IMR-90 (cell line): ENCODE data around the gene DAAM1. TPM values are rescaled to one million over a fixed set of nuclear protein-coding genes. Genes with fewer than 3 reads are reported as not detected.

ENCODE experiments used
- ATAC-seq: fragments of 200-7000 bp; cut with Tn5 transposase; 2 replicates; pipeline ENCODE4 v1.9.1; 2020; ENCODE audit warnings: low read depth, mild to moderate bottlenecking, moderate library complexity
- BruUV-seq: library from RNA; stranded (reverse); fragments of 400-500 nt; replicated peaks from 2 replicates; lab custom pipeline; 2021; lab: Mats Ljungman, UMichigan
- CTCF ChIA-PET: fragments of 300-600 bp; formaldehyde crosslinking; extraction: SDS; loops from one replicate; lab custom pipeline; 2021; ENCODE audit warnings: antibody characterized with exemption; lab: Yijun Ruan, JAX
- POLR2A ChIA-PET: fragments of 300-600 bp; sonication (Branson Sonifier 250); formaldehyde crosslinking; loops from one replicate; lab custom pipeline; 2022; ENCODE audit warnings: antibody characterized with exemption; ENCODE audit not compliant: unreplicated experiment; lab: Charles Lee
- DNase-seq: peaks from one replicate; pipeline ENCODE4 v3.0.0; 2013
- H2AFZ ChIP-seq: replicated peaks from 2 replicates; pipeline ENCODE3; 2013; ENCODE audit warnings: low read length, mild to moderate bottlenecking; ENCODE audit not compliant: poor library complexity
- H2AK5ac ChIP-seq: 2 replicates; pipeline ENCODE4 v1.6.1; 2013; ENCODE audit warnings: low read depth, low read length, inconsistent platforms
- H2AK9ac ChIP-seq: replicated peaks from 2 replicates; pipeline ENCODE3; 2013; ENCODE audit warnings: mild to moderate bottlenecking, low read depth, low read length, moderate library complexity; ENCODE audit not compliant: poor library complexity
- H2BK120ac ChIP-seq: 2 replicates; pipeline ENCODE4 v1.6.1; 2013; ENCODE audit warnings: low read depth, low read length, inconsistent platforms
- H2BK15ac ChIP-seq: 3 replicates; pipeline ENCODE4 v1.6.1; 2013; ENCODE audit warnings: low read depth, low read length, inconsistent platforms
- H2BK20ac ChIP-seq: 2 replicates; pipeline ENCODE4 v1.6.1; 2013; ENCODE audit warnings: low read depth, mild to moderate bottlenecking, inconsistent platforms, low read length, moderate library complexity
- H2BK5ac ChIP-seq: 2 replicates; pipeline ENCODE4 v1.6.1; 2013; ENCODE audit warnings: mild to moderate bottlenecking, low read depth, low read length, inconsistent platforms; ENCODE audit not compliant: poor library complexity, severe bottlenecking
- H3K14ac ChIP-seq: replicated peaks from 2 replicates; pipeline ENCODE4 v1.6.1; 2013; ENCODE audit warnings: low read depth, low read length, inconsistent platforms
- H3K18ac ChIP-seq: 2 replicates; pipeline ENCODE4 v1.6.1; 2013; ENCODE audit warnings: low read depth, low read length, control low read depth
- H3K23ac ChIP-seq: 2 replicates; pipeline ENCODE4 v1.6.1; 2013; ENCODE audit warnings: low read depth, low read length, inconsistent platforms
- H3K27ac ChIP-seq: 2 replicates; pipeline ENCODE4 v1.5.1; 2013; ENCODE audit warnings: mild to moderate bottlenecking, control low read depth, low read length; ENCODE audit not compliant: insufficient read depth
- H3K27me3 ChIP-seq: 2 replicates; pipeline ENCODE4 v1.6.1; 2013; ENCODE audit warnings: low read length; ENCODE audit not compliant: control insufficient read depth, insufficient read depth
- H3K36me3 ChIP-seq: 2 replicates; pipeline ENCODE4 v1.6.1; 2013; ENCODE audit warnings: low read length, mixed read lengths; ENCODE audit not compliant: control insufficient read depth, insufficient read depth
- H3K4ac ChIP-seq: 2 replicates; pipeline ENCODE4 v1.6.1; 2013; ENCODE audit warnings: low read depth, low read length, inconsistent platforms
- H3K4me1 ChIP-seq: 2 replicates; pipeline ENCODE4 v1.6.1; 2013; ENCODE audit warnings: low read length, mixed read lengths; ENCODE audit not compliant: control insufficient read depth, insufficient read depth
- H3K4me2 ChIP-seq: 2 replicates; pipeline ENCODE4 v1.6.1; 2013; ENCODE audit warnings: low read depth, mild to moderate bottlenecking, control low read depth, low read length, moderate library complexity
- H3K4me3 ChIP-seq: 2 replicates; pipeline ENCODE4 v1.5.1; 2013; ENCODE audit warnings: low read depth, mild to moderate bottlenecking, control low read depth, low read length, moderate library complexity; ENCODE audit not compliant: insufficient read depth
- H3K56ac ChIP-seq: 2 replicates; pipeline ENCODE4 v1.6.1; 2013; ENCODE audit warnings: low read length, inconsistent platforms; ENCODE audit not compliant: insufficient read depth; ENCODE audit errors: extremely low read depth
- H3K79me1 ChIP-seq, 2 experiments: 2 replicates each; pipeline ENCODE4 v1.6.1; 2013; ENCODE audit warnings: low read length in 2 of 2, inconsistent platforms in 1 of 2, low read depth in 1 of 2
- H3K9ac ChIP-seq: 2 replicates; pipeline ENCODE4 v1.6.1; 2013; ENCODE audit warnings: low read depth, low read length, control low read depth
- H3K9me1 ChIP-seq: 2 replicates; pipeline ENCODE4 v1.6.1; 2013; ENCODE audit warnings: low read length, inconsistent platforms; ENCODE audit not compliant: insufficient read depth
- H3K9me3 ChIP-seq: 2 replicates; pipeline ENCODE4 v1.6.1; 2013; ENCODE audit warnings: low read length; ENCODE audit not compliant: control insufficient read depth, insufficient read depth
- H4K20me1 ChIP-seq: 2 replicates; pipeline ENCODE4 v1.6.1; 2013; ENCODE audit warnings: low read length, inconsistent platforms; ENCODE audit not compliant: insufficient read depth
- H4K5ac ChIP-seq: 2 replicates; pipeline ENCODE4 v1.6.1; 2013; ENCODE audit warnings: mild to moderate bottlenecking, low read depth, low read length, control low read depth
- H4K8ac ChIP-seq, 2 experiments: 2 replicates each; pipeline ENCODE4 v1.6.1; 2013; ENCODE audit warnings: low read depth in 2 of 2, low read length in 2 of 2, control low read depth in 1 of 2, inconsistent platforms in 1 of 2
- H4K91ac ChIP-seq: 2 replicates; pipeline ENCODE4 v1.6.1; 2013; ENCODE audit warnings: low read depth, low read length, inconsistent platforms; ENCODE audit not compliant: insufficient read depth
- CEBPB ChIP-seq: IDR thresholded peaks from 2 replicates; pipeline ENCODE4 v1.6.1; 2012; ENCODE audit warnings: low read depth, low read length, improper control_type of control experiment
- CHD1 ChIP-seq: IDR thresholded peaks from 2 replicates; pipeline ENCODE4 v1.6.1; 2012; ENCODE audit warnings: low read depth, low read length, improper control_type of control experiment
- CTCF ChIP-seq: conservative IDR thresholded peaks from 2 replicates; pipeline ENCODE4 v1.5.1; 2012; ENCODE audit warnings: mild to moderate bottlenecking, low read depth, low read length, improper control_type of control experiment
- ELK1 ChIP-seq: fragments of 150-350 bp; IDR thresholded peaks from 2 replicates; pipeline ENCODE4 v1.6.1; 2016; ENCODE audit warnings: low read depth, mild to moderate bottlenecking, low read length, moderate library complexity, borderline replicate concordance
- FOS ChIP-seq: fragments of 150-350 bp; IDR thresholded peaks from 2 replicates; pipeline ENCODE4 v1.6.1; 2016; ENCODE audit warnings: low read depth, low read length
- MAFK ChIP-seq: IDR thresholded peaks from 2 replicates; pipeline ENCODE4 v1.6.1; 2012; ENCODE audit warnings: low read depth, low read length, improper control_type of control experiment
- MAZ ChIP-seq: IDR thresholded peaks from 2 replicates; pipeline ENCODE4 v1.6.1; 2012; ENCODE audit warnings: low read depth, mild to moderate bottlenecking, low read length, improper control_type of control experiment, moderate library complexity, borderline replicate concordance
- MXI1 ChIP-seq: IDR thresholded peaks from 2 replicates; pipeline ENCODE4 v1.6.1; 2012; ENCODE audit warnings: low read depth, mild to moderate bottlenecking, low read length, moderate library complexity, borderline replicate concordance
- NFE2L2 ChIP-seq: fragments of 150-350 bp; IDR thresholded peaks from 2 replicates; pipeline ENCODE4 v1.6.1; 2016; ENCODE audit warnings: low read depth, mild to moderate bottlenecking, low read length
- POLR2A ChIP-seq: IDR thresholded peaks from 2 replicates; pipeline ENCODE4 v1.6.1; 2012; ENCODE audit warnings: mild to moderate bottlenecking, low read depth, low read length
- RCOR1 ChIP-seq: IDR thresholded peaks from 2 replicates; pipeline ENCODE4 v1.6.1; 2012; ENCODE audit warnings: mild to moderate bottlenecking, low read length, improper control_type of control experiment; ENCODE audit not compliant: insufficient replicate concordance
- RFX5 ChIP-seq: IDR thresholded peaks from 2 replicates; pipeline ENCODE4 v1.8.0; 2012; ENCODE audit warnings: low read depth, mild to moderate bottlenecking, low read length, moderate library complexity
- SMC3 ChIP-seq: fragments of 150-350 bp; IDR thresholded peaks from 2 replicates; pipeline ENCODE4 v1.6.1; 2016; ENCODE audit warnings: low read depth, mild to moderate bottlenecking, antibody characterized with exemption, low read length, moderate library complexity
- WGBS, 2 experiments: methylation state at CpG; one replicate each; pipeline versions ENCODE4 v1.1.5 to v1.1.7; 2013; ENCODE audit warnings: missing lambda C conversion rate in 2 of 2; ENCODE audit not compliant: insufficient read length in 1 of 2; ENCODE audit errors: extremely low coverage in 2 of 2; 5-methylcytosine and 5-hydroxymethylcytosine counted together
- dilution Hi-C: fragments of 300-500 bp; cut with HindIII; formaldehyde crosslinking; loops from one replicate; pipeline ENCODE4 v1.14.3; 2018; ENCODE audit warnings: low sequenced_read_pairs; ENCODE audit not compliant: unreplicated experiment
- in situ Hi-C: fragments of 300-500 bp; cut with MboI; formaldehyde crosslinking; loops from 3 replicates; pipeline ENCODE4 v1.14.3; 2019; ENCODE audit warnings: low sequenced_read_pairs, inconsistent platforms, mixed read lengths
- intact Hi-C: fragments of 100-400 bp; cut with micrococcal nuclease; formaldehyde crosslinking; loops from 2 replicates; pipeline ENCODE4 v1.10.0; 2022
- polyA plus RNA-seq, 3 experiments: library from polyadenylated mRNA; depleted of rRNA; stranded (reverse); fragments of >200 nt; gene quantifications; 2 replicates each; pipeline ENCODE4 v1.2.3, GENCODE V29; 2012; ENCODE audit warnings: low replicate concordance in 1 of 3
- total RNA-seq: library from RNA; depleted of rRNA; stranded (reverse); fragments of >200 nt; gene quantifications from 2 replicates; pipeline ENCODE4 v1.2.3, GENCODE V29; 2012
- TF ChIP-seq, protein P1 (sequence below): fragments of 150-350 bp; IDR thresholded peaks from 2 replicates; pipeline ENCODE4 v1.6.1; 2017; ENCODE audit warnings: mild to moderate bottlenecking, antibody characterized with exemption, low read length, low read depth

DAAM1 gene
- total and polyA plus RNA-seq, 2 of the 4 experiments (the other 2 are of a cell fraction) = 4.8 to 5.4 TPM

- H3K9me1 ChIP-seq = no peaks in the 10 kb centered on the region
- no peak overlapping the region for H4K8ac ChIP-seq
- H3K4me3 ChIP-seq = no peak overlapping the region
- no peak overlapping the region for H2BK5ac ChIP-seq
- no peaks in the 10 kb centered on the region for H4K20me1 ChIP-seq
- H3K27ac ChIP-seq = no peak overlapping the region
- no CpG with 5 or more reads among the region's 3 CpGs for WGBS, 2 experiments
- H3K9me3 ChIP-seq = no peaks in the 10 kb centered on the region
- no peak overlapping the region for H2AFZ ChIP-seq
- no peak overlapping the region for H4K5ac ChIP-seq
- ChIA-PET CTCF (no interaction called here), POLR2A (no interaction called here)
- no peak overlapping the region for H2BK20ac ChIP-seq
- H3K9ac ChIP-seq = no peak overlapping the region
- H3K18ac ChIP-seq = no peak overlapping the region
- no peaks in the 10 kb centered on the region for H3K27me3 ChIP-seq
- ATAC-seq (no peak), DNase-seq (no peak)
- intact Hi-C loops (no loop called here), in situ Hi-C loops (no loop called here), dilution Hi-C loops (no loop called here)
- H3K56ac ChIP-seq = no peak overlapping the region
- H2BK15ac ChIP-seq = no peak overlapping the region
- H3K4ac ChIP-seq = no peak overlapping the region
- H3K36me3 ChIP-seq = no peaks in the 10 kb centered on the region
- no peak overlapping the region for H3K4me2 ChIP-seq
- no peak overlapping the region for H3K14ac ChIP-seq
- no TSS peak for BruUV-seq
- no peak overlapping the region for H2BK120ac ChIP-seq
- H2AK5ac ChIP-seq = no peak overlapping the region; the same call in 1 of the 2 replicates
- H3K79me1 ChIP-seq = peaks cover 0 to 3% of the 10 kb centered on the region in 2 experiments; a peak in 1 of 4 replicates
- no peak overlapping the region for H4K91ac ChIP-seq
- H3K23ac ChIP-seq = no peak overlapping the region; the same call in 1 of the 2 replicates
- H2AK9ac ChIP-seq = no peak overlapping the region
- no peaks in the 10 kb centered on the region for H3K4me1 ChIP-seq
- TF ChIP-seq MAZ (no peak), SMC3 (no peak), MAFK (no peak), NFE2L2 (no peak), CEBPB (no peak), FOS (no peak), RCOR1 (no peak), ELK1 (no peak), RFX5 (no peak), MXI1 (no peak), POLR2A (no peak), CHD1 (no peak), CTCF (no peak)
- TF ChIP-seq, protein P1, sequence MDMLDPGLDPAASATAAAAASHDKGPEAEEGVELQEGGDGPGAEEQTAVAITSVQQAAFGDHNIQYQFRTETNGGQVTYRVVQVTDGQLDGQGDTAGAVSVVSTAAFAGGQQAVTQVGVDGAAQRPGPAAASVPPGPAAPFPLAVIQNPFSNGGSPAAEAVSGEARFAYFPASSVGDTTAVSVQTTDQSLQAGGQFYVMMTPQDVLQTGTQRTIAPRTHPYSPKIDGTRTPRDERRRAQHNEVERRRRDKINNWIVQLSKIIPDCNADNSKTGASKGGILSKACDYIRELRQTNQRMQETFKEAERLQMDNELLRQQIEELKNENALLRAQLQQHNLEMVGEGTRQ = no peak
Measured at GRCh38 chr14:59313658-59314608, 125.5 kb downstream of the DAAM1 start.
